ENCODE measurements around the gene DPH6.
"Not testable (repeated sequence)": the region's sequence is repeated elsewhere in the genome, so short reads cannot be mapped to it uniquely, and the experiment has no call there.

Gene DPH6

DNA sequence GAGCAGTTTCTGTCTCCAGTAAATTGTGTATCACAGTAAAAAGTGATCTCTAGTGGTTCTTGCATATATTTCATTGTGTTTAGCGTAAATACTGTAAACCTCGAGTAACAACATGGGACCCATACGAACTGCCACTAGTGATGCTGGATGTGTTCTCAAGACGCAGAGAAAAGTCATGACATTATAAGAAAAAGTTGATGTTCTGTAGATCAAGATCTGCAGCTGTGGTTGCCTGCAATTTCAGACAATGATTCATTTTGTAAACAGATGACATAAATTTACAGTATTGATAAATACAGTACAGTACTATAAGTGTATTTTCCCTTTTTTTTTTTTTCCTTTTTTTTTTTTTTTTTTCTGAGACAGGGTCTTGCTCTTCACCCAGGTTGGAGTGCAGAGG is 100.1 kb downstream of the DPH6 start:
- Mint-ChIP-seq H3K4me1 (no peaks in the 10 kb centered on the region), H3K36me3 (ENCODE audit: low read depth) (peaks cover 12% of the 10 kb centered on the region), H3K27ac (no peak overlapping the region), H3K9me3 (no peaks in the 10 kb centered on the region), H3K4me3 (no peak overlapping the region), H3K27me3 (no peaks in the 10 kb centered on the region)
- DNase-seq: no peak
- no peak for ATAC-seq

DNA sequence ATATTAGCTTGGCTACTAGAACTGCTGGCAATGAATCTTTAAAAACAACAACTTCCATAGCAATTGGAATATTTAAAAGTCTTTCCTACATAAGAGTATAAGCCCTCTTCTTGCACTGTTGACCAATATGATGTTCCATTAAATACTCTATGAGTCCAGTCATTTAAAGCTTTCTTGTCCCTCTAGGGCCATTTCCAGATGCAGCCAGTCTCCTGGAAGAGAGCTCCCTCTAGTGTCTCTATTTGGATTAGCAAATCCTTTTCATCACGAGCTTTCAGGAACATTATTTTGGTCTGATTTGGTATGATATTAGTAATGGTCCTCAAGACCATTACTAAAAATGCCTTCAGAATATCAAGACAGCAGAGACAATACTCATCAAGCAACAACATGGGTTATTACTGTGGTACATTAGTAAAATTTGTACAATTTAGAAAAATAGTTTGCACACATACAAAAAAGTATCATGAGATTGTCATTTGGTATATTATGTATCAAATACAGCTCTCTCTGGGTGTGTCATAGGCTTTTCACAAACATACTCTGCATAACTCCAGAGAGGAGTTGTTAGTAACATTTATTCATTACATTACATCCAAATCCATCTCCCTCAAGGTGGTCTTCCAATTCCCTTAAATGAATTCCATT is 101.3 kb downstream of the DPH6 start:
- H3K36me3 Mint-ChIP-seq (ENCODE audit: low read depth): peaks cover 14% of the 10 kb centered on the region
- no peaks in the 10 kb centered on the region for H3K4me1 Mint-ChIP-seq
- H3K27me3 Mint-ChIP-seq: no peaks in the 10 kb centered on the region
- no peak overlapping the region for H3K4me3 Mint-ChIP-seq
- no peak overlapping the region for H3K27ac Mint-ChIP-seq
- no peaks in the 10 kb centered on the region for H3K9me3 Mint-ChIP-seq
- DNase-seq (no peak), ATAC-seq (no peak)

- ATAC-seq: no peak
- H3K27ac Mint-ChIP-seq: no peak overlapping the region
Measured at GRCh38 chr15:35443376-35443775, 102.6 kb downstream of the DPH6 start.

DNA sequence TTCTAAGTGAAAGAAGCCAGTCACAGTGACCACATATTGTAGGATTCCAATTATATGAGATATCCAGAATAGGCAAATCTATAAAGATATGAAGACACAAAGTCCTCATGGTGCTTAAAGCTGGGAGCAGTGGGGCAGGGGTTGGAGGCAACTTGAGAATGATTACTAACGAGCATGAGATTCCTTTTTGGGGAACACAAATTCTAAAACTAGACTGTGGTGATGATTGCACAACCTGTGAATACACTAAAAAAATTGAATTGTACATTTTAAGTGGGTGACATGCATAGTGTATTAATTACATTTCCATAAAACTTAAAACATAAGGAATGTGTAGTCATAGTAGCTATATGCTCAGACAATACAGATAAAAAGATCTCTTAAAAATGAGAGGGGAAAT is 103.2 kb downstream of the DPH6 start:
- ATAC-seq: no peak
- Mint-ChIP-seq H3K27ac (no peak overlapping the region), H3K9me3 (no peaks in the 10 kb centered on the region), H3K27me3 (no peaks in the 10 kb centered on the region), H3K4me3 (no peak overlapping the region), H3K36me3 (ENCODE audit: low read depth) (peaks cover 14% of the 10 kb centered on the region), H3K4me1 (no peaks in the 10 kb centered on the region)
- no peak for DNase-seq

More at GRCh38 chr15:35443376-35443775, 102.6 kb downstream of the DPH6 start:
- DNase-seq: no peak
- Mint-ChIP-seq H3K27me3 (no peaks in the 10 kb centered on the region), H3K4me1 (no peaks in the 10 kb centered on the region), H3K4me3 (no peak overlapping the region), H3K36me3 (ENCODE audit: low read depth) (peaks cover 14% of the 10 kb centered on the region), H3K9me3 (no peaks in the 10 kb centered on the region)

DNA sequence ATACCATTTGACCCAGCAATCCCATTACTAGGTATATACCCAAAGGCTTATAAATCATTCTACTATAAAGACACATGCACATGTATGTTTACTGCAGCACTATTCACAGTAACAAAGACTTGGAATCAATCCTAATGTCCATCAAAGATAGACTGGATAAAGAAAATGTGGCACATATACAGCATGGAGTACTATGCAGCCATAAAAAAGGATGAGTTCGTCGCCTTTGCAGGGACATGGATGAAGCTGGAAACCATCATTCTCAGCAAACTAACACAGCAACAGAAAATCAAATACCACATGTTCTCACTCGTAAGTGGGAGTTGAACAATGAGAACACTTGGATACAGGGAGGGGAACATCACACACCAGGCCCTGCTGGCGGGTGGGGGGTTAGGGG is 104.7 kb downstream of the DPH6 start:
- not testable (repeated sequence) for H3K27me3 Mint-ChIP-seq, H3K4me1 Mint-ChIP-seq, ATAC-seq, H3K9me3 Mint-ChIP-seq, H3K4me3 Mint-ChIP-seq, DNase-seq, H3K27ac Mint-ChIP-seq
- peaks cover 13% of the 10 kb centered on the region for H3K36me3 Mint-ChIP-seq (ENCODE audit: low read depth)

- no peak for DNase-seq
- no peaks in the 10 kb centered on the region for H3K9me3 Mint-ChIP-seq
- ATAC-seq: no peak
- H3K36me3 Mint-ChIP-seq (ENCODE audit: low read depth): peaks cover 13% of the 10 kb centered on the region
- no peak overlapping the region for H3K4me3 Mint-ChIP-seq
- no peaks in the 10 kb centered on the region for H3K27me3 Mint-ChIP-seq
- no peaks in the 10 kb centered on the region for H3K4me1 Mint-ChIP-seq
- no peak overlapping the region for H3K27ac Mint-ChIP-seq
Measured at GRCh38 chr15:35440265-35440664, 105.7 kb downstream of the DPH6 start.

- ATAC-seq (no peak), DNase-seq (no peak)
- Mint-ChIP-seq H3K4me3 (no peak overlapping the region), H3K27ac (no peak overlapping the region), H3K27me3 (no peaks in the 10 kb centered on the region), H3K9me3 (no peaks in the 10 kb centered on the region), H3K4me1 (no peaks in the 10 kb centered on the region), H3K36me3 (ENCODE audit: low read depth) (peaks cover 13% of the 10 kb centered on the region)
Measured at GRCh38 chr15:35439291-35439690, 106.7 kb downstream of the DPH6 start.

DNA sequence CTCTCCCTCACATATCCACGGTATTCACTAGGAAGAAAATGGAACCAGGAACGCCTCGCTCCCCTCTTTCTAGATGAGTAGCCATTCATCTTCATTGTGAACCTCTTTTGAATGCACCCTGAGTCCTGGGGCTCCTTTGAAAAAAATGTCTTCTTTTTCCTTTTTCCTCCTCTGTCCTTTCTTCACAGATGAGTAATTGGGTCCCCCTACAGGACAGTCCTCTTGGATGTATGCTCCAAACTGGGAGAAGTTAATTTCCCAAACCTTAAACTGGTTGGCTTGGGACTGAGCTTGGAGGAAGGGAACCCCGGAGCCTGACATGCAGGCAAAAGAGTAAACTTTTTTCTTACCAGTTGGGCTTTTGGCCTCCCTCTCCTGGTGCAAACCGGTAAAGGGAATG is 108.8 kb downstream of the DPH6 start:
- no peaks in the 10 kb centered on the region for H3K27me3 Mint-ChIP-seq
- no peaks in the 10 kb centered on the region for H3K4me1 Mint-ChIP-seq
- peaks cover 20% of the 10 kb centered on the region for H3K36me3 Mint-ChIP-seq (ENCODE audit: low read depth)
- H3K27ac Mint-ChIP-seq: no peak overlapping the region
- no peak for DNase-seq
- H3K4me3 Mint-ChIP-seq: no peak overlapping the region
- no peaks in the 10 kb centered on the region for H3K9me3 Mint-ChIP-seq
- no peak for ATAC-seq

DNA sequence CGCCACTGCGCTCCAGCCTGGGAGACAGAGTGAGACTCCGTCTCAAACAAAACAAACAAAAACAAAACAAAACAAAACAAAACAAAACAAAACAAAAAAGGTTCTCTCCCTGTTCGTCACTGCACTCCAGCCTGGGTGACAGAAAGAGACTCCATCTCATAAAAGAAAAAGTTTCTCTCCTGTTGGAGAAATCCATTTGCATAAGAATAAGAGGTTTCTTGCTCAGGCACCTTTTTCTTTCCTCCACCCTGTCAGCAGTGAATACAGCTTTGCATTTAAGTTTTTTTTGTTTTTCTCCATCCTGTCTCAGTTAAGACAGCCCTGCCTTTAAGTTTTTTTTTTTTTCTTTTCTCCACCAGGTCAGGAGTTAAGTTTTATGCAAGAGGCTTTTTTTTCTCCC is 109.5 kb downstream of the DPH6 start:
- Mint-ChIP-seq H3K27me3 (no peaks in the 10 kb centered on the region), H3K36me3 (ENCODE audit: low read depth) (peaks cover 17% of the 10 kb centered on the region), H3K27ac (no peak overlapping the region), H3K4me1 (no peaks in the 10 kb centered on the region), H3K4me3 (no peak overlapping the region), H3K9me3 (no peaks in the 10 kb centered on the region)
- ATAC-seq: no peak
- no peak for DNase-seq

- Mint-ChIP-seq H3K27me3 (no peaks in the 10 kb centered on the region), H3K4me3 (no peak overlapping the region), H3K9me3 (no peaks in the 10 kb centered on the region), H3K27ac (no peak overlapping the region), H3K36me3 (ENCODE audit: low read depth) (peaks cover 13% of the 10 kb centered on the region), H3K4me1 (no peaks in the 10 kb centered on the region)
- DNase-seq (no peak), ATAC-seq (no peak)
Measured at GRCh38 chr15:35431281-35431680, 114.7 kb downstream of the DPH6 start.

DNA sequence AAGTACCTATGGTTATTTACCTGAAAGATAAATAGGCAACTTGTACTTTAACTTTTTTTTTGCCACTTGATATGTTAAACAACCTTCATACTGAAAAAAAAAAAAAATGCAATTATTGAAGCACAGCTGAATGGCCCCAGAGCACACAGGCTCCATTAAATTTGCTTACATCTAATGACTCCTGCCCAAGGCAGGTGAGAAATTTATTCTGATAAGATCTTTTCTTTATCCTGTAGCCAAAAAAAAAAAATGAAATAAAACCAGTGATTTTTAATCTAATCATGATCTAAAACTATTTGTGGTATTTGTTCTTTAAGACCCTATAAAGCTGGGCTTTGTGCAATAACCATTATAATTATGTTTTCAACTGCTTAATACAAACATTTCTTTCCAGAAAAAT is 115.7 kb downstream of the DPH6 start:
- no peaks in the 10 kb centered on the region for H3K9me3 Mint-ChIP-seq
- no peaks in the 10 kb centered on the region for H3K4me1 Mint-ChIP-seq
- ATAC-seq (no peak), DNase-seq (no peak)
- H3K27me3 Mint-ChIP-seq: no peaks in the 10 kb centered on the region
- H3K4me3 Mint-ChIP-seq: no peak overlapping the region
- no peak overlapping the region for H3K27ac Mint-ChIP-seq
- H3K36me3 Mint-ChIP-seq (ENCODE audit: low read depth): peaks cover 13% of the 10 kb centered on the region

GRCh38 chr15:35427496-35427895 is 118.5 kb downstream of the DPH6 start:
- H3K9me3 Mint-ChIP-seq: peaks cover 9% of the 10 kb centered on the region

GRCh38 chr15:35427091-35427490 is 118.9 kb downstream of the DPH6 start:
- DNase-seq (no peak), ATAC-seq (no peak)
- Mint-ChIP-seq H3K27ac (no peak overlapping the region), H3K36me3 (ENCODE audit: low read depth) (peaks cover 10% of the 10 kb centered on the region), H3K4me3 (no peak overlapping the region), H3K27me3 (no peaks in the 10 kb centered on the region), H3K4me1 (no peaks in the 10 kb centered on the region), H3K9me3 (peaks cover 9% of the 10 kb centered on the region)

More at GRCh38 chr15:35427496-35427895, 118.5 kb downstream of the DPH6 start:
- peaks cover 14% of the 10 kb centered on the region for H3K36me3 Mint-ChIP-seq (ENCODE audit: low read depth)
- H3K4me1 Mint-ChIP-seq: no peaks in the 10 kb centered on the region
- H3K27ac Mint-ChIP-seq: no peak overlapping the region
- ATAC-seq: no peak
- H3K4me3 Mint-ChIP-seq: no peak overlapping the region
- DNase-seq: no peak
- no peaks in the 10 kb centered on the region for H3K27me3 Mint-ChIP-seq

- DNase-seq (no peak), ATAC-seq (no peak)
- Mint-ChIP-seq H3K27ac (no peak overlapping the region), H3K4me3 (no peak overlapping the region), H3K36me3 (ENCODE audit: low read depth) (no peaks in the 10 kb centered on the region), H3K27me3 (no peaks in the 10 kb centered on the region), H3K4me1 (no peaks in the 10 kb centered on the region), H3K9me3 (no peaks in the 10 kb centered on the region)
Measured at GRCh38 chr15:35410775-35411174, 135.2 kb downstream of the DPH6 start.

GRCh38 chr15:35399901-35400300 is 146.1 kb downstream of the DPH6 start:
- H3K36me3 Mint-ChIP-seq (ENCODE audit: low read depth): peaks cover 17% of the 10 kb centered on the region
- no peak for ATAC-seq
- DNase-seq: no peak
- no peaks in the 10 kb centered on the region for H3K4me1 Mint-ChIP-seq
- H3K27ac Mint-ChIP-seq: no peak overlapping the region
- no peaks in the 10 kb centered on the region for H3K9me3 Mint-ChIP-seq
- H3K27me3 Mint-ChIP-seq: no peaks in the 10 kb centered on the region
- H3K4me3 Mint-ChIP-seq: no peak overlapping the region

DNA sequence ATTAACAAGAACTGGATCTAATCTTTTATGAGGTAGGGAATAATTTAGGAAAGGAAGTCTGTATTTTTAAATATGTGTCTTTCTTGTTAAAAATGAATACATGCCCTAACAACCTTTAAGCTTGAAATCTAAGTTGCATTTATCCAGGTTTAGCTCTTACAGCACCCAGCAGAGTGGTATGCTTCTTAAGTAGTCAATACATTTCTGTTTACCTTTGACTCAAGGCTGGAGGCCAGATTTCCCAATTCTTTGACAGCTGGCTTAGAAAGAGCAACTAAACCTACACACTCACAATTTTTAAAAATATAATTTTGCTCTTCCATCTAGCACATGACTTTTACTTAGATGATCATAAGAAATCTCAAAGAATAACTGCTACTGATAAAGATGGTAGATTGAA is 148.9 kb downstream of the DPH6 start:
- Mint-ChIP-seq H3K4me1 (no peaks in the 10 kb centered on the region), H3K36me3 (ENCODE audit: low read depth) (peaks cover 16% of the 10 kb centered on the region), H3K9me3 (no peaks in the 10 kb centered on the region), H3K27me3 (no peaks in the 10 kb centered on the region), H3K27ac (no peak overlapping the region), H3K4me3 (no peak overlapping the region)
- no peak for DNase-seq
- no peak for ATAC-seq
